HG02571 (cell line): ENCODE data around the gene FGD6.
"Not testable (repeated sequence)": the region's sequence is repeated elsewhere in the genome, so short reads cannot be mapped to it uniquely, and the experiment has no call there.

ENCODE experiments used
- ATAC-seq: cut with Tn5 transposase; IDR thresholded peaks from one replicate; pipeline ENCODE4 v1.9.1; 2021; ENCODE audit warnings: mild to moderate bottlenecking, moderate library complexity; ENCODE audit not compliant: unreplicated experiment

FGD6 gene

GRCh38 chr12:95206916-95207315, 10.4 kb downstream of the FGD6 start:
- no peak for ATAC-seq

GRCh38 chr12:95205685-95206084, 11.6 kb downstream of the FGD6 start:
- no peak for ATAC-seq

- ATAC-seq = no peak
These were observed 12.1 kb downstream of the FGD6 start for GRCh38 chr12:95205016-95205624.

GRCh38 chr12:95204141-95204866, 13.0 kb downstream of the FGD6 start:
- no peak for ATAC-seq

GRCh38 chr12:95203487-95204030, 13.7 kb downstream of the FGD6 start:
- no peak for ATAC-seq

GRCh38 chr12:95202691-95203486, 14.4 kb downstream of the FGD6 start:
- ATAC-seq = no peak

- ATAC-seq = no peak
These were observed 16.1 kb downstream of the FGD6 start for GRCh38 chr12:95201056-95201670.

- ATAC-seq = no peak
These were observed 17.0 kb downstream of the FGD6 start for GRCh38 chr12:95200128-95200894.

GRCh38 chr12:95198914-95199313, 18.4 kb downstream of the FGD6 start:
- no peak for ATAC-seq

GRCh38 chr12:95197636-95198035, 19.6 kb downstream of the FGD6 start:
- no peak for ATAC-seq

- not testable (repeated sequence) for ATAC-seq
These were observed 20.2 kb downstream of the FGD6 start for GRCh38 chr12:95196875-95197569.

- no peak for ATAC-seq
These were observed 22.1 kb downstream of the FGD6 start for GRCh38 chr12:95195122-95195521.

GRCh38 chr12:95193139-95193538, 24.1 kb downstream of the FGD6 start:
- no peak for ATAC-seq

GRCh38 chr12:95192271-95192670, 25.0 kb downstream of the FGD6 start:
- no peak for ATAC-seq

- ATAC-seq = no peak
These were observed 26.1 kb downstream of the FGD6 start for GRCh38 chr12:95191060-95191696.

- no peak for ATAC-seq
These were observed 29.3 kb downstream of the FGD6 start for GRCh38 chr12:95187865-95188415.

- ATAC-seq = no peak
These were observed 31.4 kb downstream of the FGD6 start for GRCh38 chr12:95185854-95186253.

GRCh38 chr12:95185072-95185471, 32.2 kb downstream of the FGD6 start:
- no peak for ATAC-seq

GRCh38 chr12:95184121-95184520, 33.1 kb downstream of the FGD6 start:
- no peak for ATAC-seq
